ENCODE measurements around the gene TYRP1.

TYRP1 gene

DNA sequence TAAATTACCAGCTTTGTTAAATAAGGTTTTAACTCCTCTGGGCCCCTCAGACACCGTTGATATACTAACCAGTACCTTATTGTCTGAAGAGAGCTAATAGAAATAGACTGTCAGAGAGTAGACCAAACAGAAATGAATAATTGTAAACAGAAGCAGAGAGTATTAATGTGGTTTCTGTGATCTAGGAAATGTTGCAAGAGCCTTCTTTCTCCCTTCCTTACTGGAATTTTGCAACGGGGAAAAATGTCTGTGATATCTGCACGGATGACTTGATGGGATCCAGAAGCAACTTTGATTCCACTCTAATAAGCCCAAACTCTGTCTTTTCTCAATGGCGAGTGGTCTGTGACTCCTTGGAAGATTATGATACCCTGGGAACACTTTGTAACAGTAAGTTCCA lies 5.1 kb downstream of the TYRP1 start:
- peak; percentile 81 for DNase-seq

DNA sequence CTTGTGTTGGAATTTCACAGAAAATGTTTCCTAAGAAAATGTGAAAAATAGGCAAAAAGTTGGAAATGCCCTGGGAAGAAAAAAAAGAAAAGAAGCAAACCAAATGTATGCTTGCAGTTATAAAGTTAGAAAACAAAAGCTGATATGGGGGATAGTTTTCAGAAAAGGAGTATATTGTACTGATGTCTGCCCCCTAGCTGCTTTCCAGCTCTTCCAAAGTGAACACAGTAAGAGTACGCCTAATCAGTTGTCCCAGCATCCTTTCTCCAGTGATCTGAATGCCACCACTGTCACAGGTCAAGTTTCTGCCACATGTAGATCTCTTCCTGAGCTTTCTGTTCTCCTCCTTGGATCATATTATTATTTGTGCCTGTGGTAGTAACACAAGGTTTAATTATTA lies 5.8 kb downstream of the TYRP1 start:
- DNase-seq = no peak

DNA sequence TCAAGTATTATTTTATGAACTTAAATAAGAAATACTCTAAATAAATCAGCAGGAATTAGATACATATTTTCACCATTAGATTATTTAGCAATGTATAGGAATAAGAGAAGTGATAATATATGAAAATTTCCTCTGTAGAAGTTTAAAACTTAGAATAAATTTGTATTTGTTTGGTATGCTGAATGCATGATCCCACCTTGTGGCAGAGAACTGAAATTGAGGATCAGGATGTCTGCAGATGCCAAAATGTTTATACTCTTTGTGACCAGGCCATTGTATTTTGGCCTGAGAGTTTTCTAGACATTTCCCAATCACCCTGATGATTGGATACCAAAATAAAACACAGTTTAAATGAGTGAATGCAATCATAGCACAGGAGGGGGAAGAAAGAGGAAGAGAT lies 6.3 kb downstream of the TYRP1 start:
- peak; percentile 23 for DNase-seq

GRCh38 chr9:12701126-12701525 lies 7.9 kb downstream of the TYRP1 start:
- no peak for DNase-seq

GRCh38 chr9:12702160-12702758 lies 9.1 kb downstream of the TYRP1 start:
- peak; percentile 69 for DNase-seq

- no peak for DNase-seq
Observed at GRCh38 chr9:12703996-12704395, 10.8 kb downstream of the TYRP1 start.

GRCh38 chr9:12705738-12706391 lies 12.7 kb downstream of the TYRP1 start:
- no peak for DNase-seq

DNA sequence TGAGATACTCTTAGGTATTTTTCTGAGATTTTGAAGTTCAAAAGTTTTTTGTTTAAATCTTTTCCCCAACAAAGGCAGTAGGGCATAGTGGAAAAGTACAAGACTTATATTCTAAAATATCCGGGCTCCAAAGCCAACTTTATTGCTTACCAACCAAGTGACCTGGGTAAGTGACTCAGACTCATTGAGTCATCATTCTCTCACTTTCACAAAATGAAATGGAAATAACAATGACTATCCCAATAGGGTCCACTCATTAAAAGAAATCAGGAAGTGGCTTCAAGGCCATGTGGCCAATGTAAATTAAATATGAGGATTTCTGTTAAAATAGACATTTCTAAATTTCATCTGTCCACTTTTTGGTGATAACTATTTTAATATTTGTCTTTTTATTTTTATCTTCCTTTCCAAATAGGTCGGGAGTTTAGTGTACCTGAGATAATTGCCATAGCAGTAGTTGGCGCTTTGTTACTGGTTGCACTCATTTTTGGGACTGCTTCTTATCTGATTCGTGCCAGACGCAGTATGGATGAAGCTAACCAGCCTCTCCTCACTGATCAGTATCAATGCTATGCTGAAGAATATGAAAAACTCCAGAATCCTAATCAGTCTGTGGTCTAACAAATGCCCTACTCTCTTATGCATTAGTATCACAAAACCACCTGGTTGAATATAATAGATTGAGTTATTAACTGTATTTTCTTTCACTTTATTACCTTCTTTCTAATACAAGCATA lies 15.5 kb downstream of the TYRP1 start:
- DNase-seq = peak; percentile 56

DNA sequence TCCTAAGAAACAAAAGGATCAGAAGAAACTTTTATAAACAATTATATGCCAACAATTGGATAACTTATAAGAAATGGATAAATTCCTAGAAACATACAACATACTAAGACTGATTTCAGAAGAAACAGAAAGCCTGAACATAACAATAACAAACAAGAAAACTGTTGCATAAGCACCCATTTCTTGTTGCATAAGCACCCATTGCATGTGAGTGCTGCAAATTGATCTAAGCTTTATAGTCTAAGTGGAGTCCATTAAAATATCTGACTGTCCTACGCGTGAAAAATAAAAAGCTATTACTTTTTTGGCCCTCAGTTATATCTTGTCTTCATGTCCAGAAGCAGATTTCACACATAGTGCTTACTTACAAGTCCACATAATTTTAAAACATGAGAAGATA lies 19.3 kb downstream of the TYRP1 start:
- no peak for DNase-seq

DNA sequence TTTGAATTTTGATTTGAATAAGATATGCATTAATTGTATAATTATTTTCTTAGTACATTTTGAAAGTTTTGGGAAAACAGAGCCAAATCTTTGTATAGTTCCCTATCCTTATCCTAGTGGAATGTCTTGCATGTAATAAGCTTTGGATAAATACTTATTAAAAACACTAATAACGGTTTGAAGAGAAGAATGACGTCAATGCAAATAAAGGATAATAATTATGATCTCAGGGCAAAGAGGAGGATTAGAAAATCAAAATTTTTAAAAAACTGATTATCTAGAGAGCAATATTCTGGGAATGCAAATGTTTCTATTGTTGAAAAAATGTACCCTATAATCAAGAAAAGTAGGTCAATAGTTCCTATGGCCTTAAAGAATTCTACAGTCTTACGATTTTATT lies 22.1 kb downstream of the TYRP1 start:
- no peak for DNase-seq

GRCh38 chr9:12716823-12717600 lies 23.8 kb downstream of the TYRP1 start:
- no peak for DNase-seq

- no peak for DNase-seq
Observed at GRCh38 chr9:12717907-12718306, 24.7 kb downstream of the TYRP1 start.

DNA sequence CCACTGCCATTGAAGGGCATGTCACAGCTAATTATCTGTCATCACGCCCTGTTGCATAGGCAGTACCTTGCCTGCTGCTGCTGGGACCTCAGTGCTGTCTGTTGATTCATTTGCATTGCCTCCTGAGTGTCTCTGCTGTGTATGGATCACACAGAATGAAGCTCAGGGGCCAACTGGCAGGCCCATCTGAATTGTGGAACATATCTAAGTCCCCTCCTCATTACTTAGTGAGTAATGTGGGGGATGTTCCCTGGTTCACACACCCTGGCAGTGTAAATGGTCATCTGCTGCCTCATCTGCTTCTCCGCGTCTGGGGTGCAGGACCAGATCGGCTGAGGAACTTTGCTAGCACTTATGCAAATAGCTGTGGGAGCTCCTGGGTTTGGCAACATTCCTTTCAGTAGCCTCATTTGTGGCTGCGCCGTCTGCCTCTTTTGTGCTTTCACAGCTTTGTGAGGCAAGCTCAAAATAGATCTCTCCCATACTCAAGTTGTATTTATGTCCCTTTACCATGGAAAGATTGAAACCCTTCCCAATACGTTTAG lies 25.4 kb downstream of the TYRP1 start:
- peak; percentile 89 for DNase-seq

DNA sequence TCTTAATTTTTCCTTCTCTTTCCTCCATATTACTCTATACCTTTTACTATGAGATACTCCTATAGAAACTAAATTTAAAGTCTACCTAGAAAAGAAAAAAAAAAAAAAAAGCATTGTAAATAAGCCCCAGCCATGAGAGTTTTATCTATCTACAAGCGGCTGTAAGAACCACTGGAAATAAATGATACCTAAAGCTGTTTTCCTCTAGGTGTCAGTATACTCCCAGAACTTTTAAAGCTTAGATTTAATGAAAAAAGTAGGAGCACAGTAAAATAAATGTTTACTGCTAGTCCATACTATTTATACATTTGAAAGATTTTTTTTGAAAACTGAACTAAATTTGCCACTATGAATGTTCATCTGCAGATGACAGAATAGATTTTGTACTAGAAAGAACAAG lies 26.2 kb downstream of the TYRP1 start:
- peak; percentile 52 for DNase-seq

- DNase-seq = no peak
Observed at GRCh38 chr9:12720551-12720950, 27.4 kb downstream of the TYRP1 start.

DNA sequence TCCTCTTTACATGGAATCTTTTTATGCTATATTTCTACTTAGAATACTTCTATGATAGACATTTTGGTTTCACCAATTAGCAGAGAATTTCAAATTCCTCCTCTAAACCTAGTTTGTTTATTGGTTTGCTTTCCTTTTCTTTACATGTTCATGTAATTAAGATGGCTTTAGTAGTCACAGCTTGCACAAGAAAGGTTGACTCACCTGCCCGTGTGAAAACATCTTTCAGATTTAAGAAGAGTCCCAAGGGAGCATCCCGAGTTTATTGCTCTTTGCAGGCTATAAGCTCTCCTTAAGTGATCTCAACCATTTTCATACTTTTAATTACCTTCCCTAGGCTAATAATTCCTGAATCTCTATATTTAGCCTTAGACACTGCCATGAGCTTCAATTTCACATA lies 28.9 kb downstream of the TYRP1 start:
- DNase-seq = peak; percentile 29

DNA sequence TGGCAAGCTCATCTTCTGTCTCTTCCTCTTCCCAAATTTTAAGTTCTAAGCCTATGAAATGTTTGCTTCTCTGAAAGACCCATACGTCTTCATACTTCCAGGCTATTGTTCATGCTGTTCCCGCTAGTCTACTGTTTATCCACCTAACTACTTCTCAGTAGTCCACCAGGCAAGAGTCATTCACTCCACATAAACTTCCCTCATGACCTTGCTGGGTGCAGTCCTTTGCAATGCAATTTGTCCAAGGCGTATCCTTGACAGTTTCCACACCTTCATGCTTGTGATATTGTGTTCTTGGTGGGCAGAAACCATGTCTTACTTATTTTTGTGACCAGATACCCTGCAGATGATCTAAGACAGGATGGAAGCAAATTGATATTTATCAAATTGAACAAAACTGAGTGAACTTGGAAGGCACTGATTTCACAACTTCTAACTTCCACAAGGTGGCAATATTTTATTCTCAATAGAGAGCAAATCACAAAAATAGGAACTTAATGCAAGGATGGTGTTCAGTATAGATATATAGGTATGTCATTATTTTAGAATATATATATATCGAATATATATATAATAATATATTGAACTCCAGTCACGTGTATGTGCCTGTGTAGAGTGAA lies 30.3 kb downstream of the TYRP1 start:
- DNase-seq = peak; percentile 35

DNA sequence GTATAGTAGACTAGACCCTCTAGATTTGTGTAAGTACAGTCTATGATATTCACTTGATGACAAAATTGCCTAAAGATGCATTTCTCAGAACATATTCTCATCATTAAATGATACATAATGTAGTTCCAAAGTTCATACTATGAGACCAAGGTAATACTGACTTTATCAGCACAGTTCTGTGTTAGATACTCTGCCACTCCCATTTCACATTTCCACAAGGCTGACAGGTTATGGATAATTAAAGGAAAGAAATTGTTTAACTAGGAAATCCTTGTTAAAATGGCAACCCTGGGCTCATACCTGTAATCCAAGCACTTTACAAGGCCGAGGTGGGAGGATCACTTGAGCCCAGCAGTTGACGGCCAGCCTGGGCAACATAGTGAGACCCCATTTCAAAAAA lies 33.6 kb downstream of the TYRP1 start:
- DNase-seq = no peak

GRCh38 chr9:12730198-12730597 lies 37.0 kb downstream of the TYRP1 start:
- no peak for DNase-seq

DNA sequence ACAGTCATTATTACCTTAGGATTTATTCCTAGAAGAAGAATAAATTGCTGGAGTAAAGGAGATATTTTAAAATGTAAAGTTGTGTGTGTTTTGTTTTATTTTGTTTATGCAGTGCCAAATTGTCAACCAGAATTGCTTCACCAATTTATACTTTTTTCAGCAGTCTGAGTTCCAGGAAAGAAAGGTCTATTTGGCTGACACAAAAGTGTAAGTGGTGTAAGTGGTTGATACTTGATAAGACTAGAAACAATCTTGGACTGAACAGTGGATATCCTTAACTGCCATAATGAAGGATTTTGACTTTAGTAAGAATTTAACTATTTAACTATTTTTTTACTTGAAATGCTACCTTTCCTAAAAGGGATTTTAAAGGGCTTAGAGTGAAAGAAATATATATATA lies 37.7 kb downstream of the TYRP1 start:
- no peak for DNase-seq

GRCh38 chr9:12732971-12733370 lies 39.8 kb downstream of the TYRP1 start:
- DNase-seq = no peak

GRCh38 chr9:12735665-12736064 lies 42.5 kb downstream of the TYRP1 start:
- no peak for DNase-seq

GRCh38 chr9:12737871-12738270 lies 44.7 kb downstream of the TYRP1 start:
- DNase-seq = peak; percentile 46

All from fibroblast of skin of abdomen (primary cell).